Smooth muscle cell of the brain vasculature (primary cell): ENCODE data around the gene CARMIL3.
"Not testable (repeated sequence)": the region's sequence is repeated elsewhere in the genome, so short reads cannot be mapped to it uniquely, and the experiment has no call there.

Experiments
- DNase-seq: peaks from one replicate; pipeline ENCODE4 v3.0.0-alpha.2; 2012; ENCODE audit warnings: low read depth, low spot score

The CARMIL3 gene

DNA sequence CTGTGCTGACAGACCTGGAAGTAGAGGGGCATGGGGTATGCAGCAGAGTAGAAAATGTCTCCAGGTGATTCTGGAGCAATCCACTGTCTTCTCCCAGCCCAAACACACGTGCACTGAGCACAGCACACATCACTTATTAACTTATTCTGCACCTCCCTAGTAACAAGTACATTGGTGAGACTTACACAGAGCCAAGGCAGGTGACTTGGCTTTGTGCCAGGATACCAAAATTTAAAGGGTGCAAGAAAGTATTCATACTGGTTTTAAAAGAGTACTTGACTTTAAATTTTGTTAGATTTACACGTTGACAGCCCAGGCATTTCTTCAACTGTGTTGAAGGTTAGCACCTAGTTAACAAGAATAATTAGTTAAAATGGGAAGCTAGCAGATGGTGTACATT, 11.1 kb upstream of the CARMIL3 start:
- no peak for DNase-seq

DNA sequence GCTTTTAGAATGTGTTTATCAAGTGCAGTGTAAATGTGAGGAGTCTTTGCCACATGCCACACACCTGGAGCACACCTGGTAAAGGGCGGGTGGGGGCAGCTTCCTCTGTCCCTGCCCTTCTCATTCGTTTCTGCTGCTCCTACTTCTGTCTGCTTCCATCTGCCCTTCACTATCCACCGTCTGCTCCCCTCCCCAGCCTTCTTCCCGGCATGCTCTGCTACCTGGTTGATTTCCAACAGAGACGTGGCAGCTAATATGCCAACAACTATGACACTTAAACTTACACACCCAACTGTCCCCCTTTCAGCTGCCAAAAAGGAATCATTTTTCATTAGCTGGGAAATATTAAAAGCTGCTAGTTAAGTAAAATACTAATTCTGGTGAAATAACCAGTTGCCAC, 9.1 kb upstream of the CARMIL3 start:
- DNase-seq = no peak

DNA sequence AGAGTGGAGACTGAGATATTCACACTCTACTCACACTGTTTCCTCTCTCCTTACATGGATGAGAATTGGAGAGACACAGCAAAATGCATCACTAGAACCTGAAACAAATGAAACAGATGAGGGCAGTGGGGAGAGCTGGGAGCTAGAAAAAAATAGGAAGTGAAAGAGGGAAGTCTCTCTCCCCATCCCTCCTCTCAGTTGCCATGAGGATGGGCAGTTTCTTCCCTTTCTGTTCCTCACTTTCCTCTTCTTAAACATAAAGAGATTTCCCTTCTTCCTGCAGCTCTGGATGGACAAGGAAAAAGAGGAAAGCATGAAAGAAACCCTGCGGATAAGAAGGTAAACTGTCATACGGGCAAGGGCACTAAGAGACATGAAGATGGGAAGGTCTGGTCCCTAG, 2.8 kb upstream of the CARMIL3 start:
- not testable (repeated sequence) for DNase-seq

DNA sequence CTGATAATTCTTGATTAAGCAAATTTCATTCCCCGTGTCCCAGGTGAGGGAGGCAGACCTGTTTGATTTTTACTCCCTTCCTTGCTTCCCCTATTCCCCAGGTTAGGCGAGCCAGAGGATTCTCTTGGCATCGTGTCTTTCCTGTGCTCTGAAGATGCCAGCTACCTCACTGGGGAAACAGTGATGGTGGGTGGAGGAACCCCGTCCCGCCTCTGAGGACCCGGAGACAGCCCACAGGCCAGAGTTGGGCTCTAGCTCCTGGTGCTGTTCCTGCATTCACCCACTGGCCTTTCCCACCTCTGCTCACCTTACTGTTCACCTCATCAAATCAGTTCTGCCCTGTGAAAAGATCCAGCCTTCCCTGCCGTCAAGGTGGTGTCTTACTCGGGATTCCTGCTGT, 1.1 kb upstream of the CARMIL3 start:
- DNase-seq = not testable (repeated sequence)

DNA sequence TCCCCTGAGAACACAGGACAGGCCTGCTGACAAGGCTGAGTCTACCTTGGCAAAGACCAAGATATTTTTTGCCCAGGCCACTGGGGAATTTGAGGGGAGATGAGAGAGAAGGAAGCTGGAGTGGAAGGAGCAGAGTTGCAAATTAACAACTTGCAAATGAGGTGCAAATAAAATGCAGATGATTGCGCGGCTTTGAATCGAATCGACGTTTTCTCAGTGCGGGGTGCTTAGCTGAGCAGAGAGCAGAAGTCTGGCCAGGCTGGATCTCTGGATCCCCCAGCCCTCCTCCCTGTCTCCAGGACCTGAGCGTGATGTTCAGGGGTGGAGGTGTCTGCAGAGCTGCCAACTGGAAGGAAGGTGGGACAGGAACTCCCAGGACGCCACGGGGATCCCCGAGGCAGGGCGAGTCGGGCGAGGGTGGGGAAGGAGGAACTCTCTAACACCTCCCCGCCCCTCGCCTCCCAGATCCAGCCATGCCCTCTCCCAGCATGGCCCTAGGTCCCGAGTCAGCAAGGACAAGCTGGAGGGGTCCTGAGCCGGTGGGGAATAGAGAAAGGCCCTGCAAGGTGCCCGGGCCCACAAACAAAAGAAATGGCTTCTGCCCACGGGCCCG, 527 bp upstream of the CARMIL3 start:
- DNase-seq = no peak

DNA sequence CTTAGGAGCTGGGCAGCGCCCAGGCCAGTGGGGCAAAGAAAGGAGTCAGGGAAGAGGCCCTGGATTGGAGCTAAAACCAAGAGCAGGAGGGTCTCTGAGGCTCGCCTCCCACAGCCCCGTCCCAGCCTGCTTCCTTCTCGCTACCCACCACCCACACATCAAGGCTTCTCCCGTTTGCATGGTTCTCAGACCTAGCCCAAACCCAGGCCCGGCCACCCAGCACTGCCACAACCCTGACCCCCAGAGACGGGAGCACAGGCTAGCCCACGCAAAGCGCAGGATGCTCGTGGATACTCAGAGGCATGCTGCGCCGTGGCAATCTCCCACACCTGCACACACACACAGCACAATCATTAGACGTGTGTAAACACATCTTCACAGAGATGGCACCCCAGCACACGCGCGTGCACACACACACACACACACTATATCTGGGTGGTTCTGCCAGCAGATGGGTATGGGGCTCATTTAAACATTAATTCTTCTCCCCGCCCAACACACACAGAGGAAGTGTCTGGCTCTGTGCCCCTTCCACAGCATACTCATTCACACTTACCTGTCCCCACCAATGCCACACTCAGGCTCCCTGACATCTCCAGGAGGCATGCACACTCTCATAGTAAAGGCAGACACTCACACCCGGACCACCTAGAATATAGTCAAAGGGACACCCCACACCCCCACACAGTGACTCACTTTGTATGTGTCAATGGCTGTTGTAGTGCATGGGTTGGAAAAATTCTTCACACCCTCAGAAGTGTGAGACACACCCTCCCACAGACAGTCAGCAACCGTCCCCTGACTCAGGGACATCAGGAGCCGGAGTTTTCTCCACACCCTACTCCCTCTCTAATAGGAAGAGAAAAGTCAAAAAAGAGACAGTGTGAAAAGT, 1.1 kb downstream of the CARMIL3 start:
- no peak for DNase-seq

DNA sequence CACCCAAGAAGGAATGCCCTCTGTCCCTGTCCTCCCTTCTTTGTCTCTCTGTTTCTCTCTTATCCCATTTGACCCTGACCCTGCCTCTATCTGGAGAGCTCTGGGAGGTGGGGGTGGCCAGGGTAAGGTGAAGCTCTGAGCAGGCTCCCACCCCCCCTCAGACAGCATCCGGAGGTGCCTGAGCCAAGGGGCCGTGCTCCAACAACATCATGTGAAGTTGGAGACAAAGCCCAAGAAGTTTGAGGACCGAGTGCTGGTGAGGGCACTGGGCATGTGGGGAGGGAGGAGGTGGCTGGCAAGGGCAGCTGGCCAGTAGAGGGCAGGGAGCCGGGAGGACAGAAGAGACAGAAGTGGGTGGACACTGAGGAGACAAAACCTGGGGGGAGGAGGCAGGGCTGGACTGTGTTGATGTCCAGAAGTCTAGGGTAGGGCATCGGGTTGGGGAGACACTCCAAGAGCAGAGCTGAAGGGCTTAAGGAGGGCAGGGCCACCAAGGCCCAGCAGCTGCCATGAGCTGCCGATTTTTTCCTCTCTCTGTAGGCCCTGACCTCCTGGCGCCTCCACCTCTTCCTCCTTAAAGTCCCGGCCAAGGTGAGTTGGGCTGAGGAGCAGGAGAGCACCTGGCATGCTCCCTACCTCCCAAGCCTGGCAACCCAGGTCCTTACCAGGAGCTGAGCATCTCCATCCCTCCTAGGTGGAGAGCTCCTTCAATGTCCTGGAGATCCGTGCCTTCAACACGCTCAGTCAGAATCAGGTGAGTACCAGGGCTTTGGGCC, 1.9 kb downstream of the CARMIL3 start:
- DNase-seq = no peak

DNA sequence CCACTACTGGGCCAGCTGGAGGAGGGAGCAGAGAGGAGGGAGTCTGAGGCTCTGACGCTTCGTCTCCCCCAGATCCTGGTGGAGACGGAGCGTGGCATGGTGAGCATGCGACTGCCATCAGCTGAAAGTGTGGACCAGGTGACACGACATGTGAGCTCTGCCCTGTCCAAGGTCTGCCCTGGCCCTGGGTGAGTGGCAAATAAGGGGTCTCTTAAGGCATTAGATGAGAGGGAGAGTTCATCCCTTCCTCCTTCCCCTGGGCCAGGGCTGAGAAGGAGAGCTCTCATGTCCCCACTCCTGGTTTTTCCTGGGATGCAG, 2.5 kb downstream of the CARMIL3 start:
- no peak for DNase-seq

DNA sequence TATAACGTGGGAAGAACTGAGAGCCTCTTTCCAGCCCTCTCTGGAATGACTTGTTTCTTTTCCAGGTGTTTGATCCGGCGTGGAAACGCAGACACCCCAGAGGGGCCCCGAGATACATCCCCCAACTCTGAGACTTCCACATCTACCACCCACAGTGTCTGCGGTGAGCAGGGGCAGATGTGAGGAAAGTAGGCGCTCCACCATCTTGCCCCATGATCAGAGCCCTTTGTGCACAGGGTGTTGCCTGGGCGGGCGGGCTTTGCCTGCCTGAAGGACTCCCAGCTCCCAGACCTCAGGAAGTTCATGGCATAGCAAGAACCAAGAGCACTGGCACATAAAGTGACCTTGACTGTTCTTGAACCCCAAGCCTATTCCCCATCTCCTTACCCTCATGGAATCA, 2.8 kb downstream of the CARMIL3 start:
- no peak for DNase-seq

DNA sequence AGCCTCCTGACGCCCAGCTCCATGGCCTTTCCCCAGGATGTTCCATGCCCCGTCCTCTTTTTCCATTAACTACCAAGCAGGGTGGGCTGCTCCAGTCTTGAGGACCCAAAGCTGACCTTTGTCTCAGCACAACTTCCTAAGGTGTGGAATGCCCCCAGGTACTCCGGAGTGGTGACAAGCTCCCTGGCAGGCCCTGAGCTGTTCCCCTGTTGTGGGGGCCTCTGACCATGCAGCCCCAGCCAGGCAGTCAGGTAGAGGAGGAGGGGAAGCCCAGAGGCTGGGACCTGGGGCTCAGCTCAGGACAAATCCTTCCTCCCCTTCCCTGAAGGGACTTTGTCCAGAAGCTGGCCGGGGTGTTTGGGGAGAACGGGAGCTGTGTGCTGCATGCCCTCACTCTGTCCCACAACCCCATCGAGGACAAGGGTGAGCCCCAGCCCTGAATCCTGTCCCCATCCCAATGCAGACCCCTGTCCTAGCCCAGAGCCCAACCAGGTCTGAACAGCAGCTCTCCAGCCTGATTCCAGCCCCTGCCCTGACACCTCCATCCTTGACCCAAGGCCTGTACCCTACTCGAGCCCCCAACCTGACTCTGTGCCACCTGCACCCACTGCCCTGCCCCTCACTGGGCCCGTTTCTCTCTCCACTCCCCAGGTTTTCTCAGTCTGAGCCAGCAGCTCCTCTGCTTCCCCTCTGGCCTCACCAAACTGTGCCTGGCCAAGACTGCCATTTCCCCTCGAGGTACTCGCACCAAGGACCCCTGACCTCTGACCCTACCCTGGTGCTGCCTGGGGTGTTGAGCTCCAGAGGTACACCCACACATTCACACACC, 4.4 kb downstream of the CARMIL3 start:
- no peak for DNase-seq

DNA sequence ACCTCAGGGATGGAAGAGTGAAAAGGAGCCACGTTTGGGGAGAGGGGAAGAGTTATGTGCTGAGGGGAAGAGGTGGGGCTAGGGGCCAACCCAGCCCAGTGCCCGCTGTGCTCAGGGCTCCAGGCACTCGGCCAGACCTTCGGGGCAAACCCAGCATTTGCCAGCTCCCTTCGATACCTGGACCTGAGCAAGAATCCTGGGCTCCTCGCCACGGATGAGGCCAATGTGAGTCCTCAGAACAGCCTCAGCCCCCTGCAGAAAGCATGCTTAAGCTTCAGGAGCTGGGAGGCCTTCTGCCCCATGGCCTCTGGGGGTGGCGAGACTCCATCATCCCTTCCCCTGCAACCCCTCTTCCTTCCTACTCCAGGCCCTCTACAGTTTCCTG, 5.0 kb downstream of the CARMIL3 start:
- DNase-seq = no peak

DNA sequence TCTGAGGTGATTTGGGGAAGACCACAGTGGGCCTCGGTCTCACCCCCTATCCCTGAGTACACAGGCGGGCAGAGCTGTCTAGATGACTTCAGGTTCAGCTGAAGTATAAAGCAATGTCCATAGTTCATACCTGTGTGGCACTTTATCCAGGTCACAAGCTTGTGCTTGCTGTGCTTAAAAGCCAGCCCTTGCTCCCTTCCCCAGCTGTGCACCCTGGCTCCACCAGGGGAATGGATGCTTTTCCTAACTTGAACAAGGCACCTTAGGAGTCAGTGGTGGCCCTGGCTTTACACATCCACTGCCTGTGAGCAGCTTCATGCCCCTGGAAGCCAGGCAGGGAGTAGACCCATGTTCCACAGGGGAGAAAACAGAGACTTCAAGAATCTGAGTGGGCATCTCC, 5.5 kb downstream of the CARMIL3 start:
- DNase-seq = no peak

DNA sequence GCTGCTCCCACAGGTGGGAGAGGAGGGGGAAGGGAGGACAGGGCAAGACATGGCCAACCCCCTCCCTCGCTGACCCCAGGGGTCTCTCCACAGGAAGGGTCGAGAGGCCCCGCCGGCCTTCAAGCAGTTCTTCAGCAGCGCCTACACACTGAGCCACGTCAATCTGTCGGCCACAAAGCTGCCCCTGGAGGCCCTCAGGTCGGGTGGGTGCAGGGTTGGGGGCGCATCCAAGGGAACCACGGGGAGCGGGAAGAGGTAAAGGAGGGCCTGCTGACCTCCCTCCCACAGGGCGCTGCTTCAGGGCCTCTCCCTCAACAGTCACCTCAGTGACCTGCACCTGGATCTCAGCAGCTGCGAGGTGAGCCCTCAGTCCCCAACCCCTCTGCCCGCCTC, 6.1 kb downstream of the CARMIL3 start:
- DNase-seq = no peak

DNA sequence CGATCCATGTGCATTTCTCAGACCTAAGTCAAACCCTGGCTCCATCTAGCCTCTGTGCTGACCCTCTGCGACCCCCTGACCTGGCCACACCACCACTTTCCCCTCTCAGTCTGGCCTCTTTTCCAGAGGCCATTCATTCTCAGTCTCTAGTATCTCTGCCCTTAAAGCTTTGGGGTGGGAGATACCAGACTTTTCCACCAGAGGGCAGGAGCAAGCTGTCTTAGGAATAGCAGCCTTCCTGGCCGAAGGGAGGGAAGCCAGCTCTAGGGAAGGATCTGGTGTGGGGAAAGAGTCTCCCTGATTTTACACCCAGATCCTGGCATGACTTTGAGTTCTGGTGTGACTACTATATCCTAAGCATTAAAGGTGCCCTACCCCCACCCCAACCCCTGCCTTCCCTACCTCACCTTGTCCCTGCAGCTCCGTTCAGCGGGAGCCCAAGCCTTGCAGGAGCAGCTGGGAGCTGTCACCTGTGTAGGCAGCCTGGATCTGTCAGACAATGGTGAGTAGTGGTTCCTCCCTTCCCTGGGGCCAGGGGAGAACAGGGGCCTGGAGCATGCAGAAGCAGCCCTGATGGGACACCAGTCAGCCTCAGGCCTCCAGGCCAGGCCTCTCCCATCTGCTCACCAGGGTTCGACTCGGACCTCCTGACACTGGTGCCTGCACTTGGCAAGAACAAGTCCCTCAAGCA, 6.6 kb downstream of the CARMIL3 start:
- peak; percentile 21 for DNase-seq

DNA sequence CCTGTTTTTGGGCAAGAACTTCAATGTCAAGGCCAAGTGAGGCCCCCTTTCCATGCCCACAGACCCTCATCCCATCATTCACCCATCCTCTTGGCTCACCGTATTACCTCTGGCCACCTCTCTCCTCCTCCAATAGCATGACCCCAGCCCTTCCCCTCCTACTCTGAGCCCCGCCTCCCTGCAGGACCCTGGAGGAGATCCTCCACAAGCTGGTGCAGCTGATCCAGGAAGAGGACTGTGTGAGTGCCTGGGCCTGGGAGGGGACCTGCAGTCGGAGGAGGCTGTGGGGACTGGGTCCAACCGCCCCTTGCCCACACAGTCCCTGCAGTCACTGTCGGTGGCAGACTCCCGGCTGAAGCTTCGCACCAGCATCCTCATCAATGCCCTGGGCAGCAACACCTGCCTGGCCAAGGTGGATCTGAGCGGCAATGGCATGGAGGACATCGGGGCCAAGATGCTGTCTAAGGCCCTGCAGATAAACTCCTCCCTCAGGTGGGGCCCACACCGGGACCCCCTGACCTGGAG, 7.2 kb downstream of the CARMIL3 start:
- DNase-seq = no peak

DNA sequence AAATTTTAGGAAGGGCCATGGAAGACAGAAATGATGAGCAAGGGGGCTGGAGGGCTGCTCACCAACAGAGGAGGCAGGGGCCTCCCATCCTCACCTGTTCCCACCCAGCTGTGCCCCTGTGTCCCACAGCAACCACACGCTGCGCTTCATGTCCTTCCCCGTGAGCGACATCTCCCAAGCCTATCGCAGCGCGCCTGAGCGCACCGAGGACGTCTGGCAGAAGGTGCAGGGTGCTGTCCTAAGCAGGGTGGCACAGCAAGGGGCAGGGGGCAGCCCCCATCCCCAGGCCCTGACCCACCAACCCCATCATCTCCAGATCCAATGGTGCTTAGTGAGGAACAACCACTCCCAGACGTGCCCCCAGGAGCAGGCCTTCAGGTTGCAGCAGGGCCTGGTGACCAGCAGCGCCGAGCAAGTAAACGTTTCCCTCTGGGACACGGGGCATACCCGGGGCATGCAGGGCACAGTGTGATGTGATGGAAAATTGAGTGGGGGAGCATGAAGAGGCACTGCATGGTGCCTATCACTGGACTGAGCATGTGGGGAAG, 8.1 kb downstream of the CARMIL3 start:
- DNase-seq = no peak

DNA sequence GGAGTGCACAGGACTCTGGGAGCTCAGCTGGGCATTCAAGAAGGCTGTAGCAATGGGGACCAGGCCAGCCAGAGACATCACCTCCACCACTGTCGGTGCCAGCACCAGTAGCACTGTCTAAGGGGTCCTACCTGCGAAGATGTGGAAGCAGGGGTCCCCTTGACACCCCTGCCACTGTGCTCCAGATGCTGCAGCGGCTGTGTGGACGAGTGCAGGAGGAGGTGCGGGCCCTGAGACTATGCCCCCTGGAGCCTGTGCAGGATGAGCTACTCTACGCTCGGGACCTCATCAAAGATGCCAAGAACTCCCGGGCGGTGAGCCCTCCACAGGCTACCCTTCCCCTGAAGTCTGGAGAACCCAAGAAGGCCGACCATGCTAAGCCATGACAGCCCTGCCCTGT, 8.6 kb downstream of the CARMIL3 start:
- DNase-seq = no peak

DNA sequence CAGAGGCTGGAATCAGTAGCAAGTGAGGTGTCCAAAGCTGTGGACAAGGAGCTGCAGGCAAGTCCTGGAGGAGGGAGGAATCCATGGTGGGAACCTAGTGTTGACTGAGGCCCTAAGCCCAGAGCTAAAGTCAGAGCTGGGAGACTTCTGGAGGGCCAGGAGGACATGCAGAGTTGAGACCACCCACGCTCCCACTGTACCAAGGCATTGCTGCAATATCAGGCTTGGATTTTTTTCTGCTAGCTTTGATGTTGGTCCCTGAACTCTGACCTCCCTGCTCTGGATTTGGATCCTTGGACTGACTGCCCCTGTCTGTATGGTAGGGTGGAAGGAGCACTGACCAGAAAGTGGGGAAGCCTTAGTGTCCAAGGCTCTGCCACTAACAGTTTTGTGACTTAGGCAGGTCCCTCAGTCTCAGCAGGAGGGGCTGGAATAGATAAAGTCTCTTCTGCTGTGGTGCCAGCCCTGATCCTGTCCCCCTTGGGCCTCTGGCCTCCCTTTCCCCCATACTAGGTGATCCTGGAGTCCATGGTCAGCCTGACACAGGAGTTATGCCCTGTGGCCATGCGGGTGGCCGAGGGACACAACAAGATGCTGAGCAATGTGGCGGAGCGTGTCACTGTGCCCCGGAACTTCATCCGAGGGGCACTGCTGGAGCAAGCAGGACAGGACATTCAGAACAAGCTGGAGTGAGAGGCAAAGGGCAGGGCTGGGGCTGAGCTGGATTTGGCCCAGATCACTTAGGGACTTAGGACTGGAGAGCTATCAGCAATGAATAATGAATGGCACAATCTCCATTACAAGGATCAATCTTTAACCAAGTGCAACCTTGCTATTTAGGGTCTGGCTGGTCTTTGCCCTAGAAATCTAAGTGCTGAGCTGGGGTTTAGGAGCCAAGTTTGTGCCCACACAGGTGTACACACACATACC, 9.4 kb downstream of the CARMIL3 start:
- no peak for DNase-seq

DNA sequence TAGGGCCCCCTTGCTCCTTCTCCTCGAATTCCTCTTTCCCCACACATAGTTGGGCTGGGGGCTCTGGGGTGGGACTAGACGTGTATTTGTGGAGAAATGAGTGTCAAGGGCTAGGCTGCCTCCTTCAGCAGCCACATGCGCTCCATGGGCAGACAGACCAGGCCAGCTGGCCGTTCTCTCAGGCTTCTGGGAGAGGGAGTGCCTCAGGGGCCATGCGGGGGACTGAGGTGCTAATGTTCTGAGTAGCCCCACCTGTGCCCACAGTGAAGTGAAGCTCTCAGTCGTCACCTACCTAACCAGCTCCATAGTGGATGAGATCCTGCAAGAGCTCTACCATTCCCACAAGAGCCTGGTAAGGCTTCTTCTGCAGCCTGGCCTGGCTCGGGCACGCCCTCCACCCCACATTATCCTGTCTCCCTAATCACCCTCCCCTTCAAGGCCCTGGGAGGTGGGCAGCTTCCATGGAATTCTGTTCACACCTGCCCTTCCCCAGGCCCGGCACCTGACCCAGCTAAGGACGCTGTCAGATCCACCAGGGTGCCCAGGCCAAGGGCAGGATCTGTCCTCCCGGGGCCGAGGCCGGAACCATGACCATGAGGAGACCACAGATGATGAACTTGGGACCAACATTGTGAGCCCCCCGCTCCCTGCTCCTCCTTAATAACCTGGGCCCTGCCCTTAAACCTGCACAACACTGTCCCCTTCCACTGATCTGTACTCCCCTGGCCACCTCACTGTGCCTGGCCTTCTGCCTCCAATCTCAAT, 10.6 kb downstream of the CARMIL3 start:
- DNase-seq = no peak
